ENCODE measurements around the gene GPC6. TPM values are rescaled to one million over a fixed set of nuclear protein-coding genes. Genes with fewer than 3 reads are reported as not detected.

GPC6 gene
- polyA plus RNA-seq (2013), result 22.2 and 22.9 TPM in 2 replicates

GRCh38 chr13:93226623-93227279 is at the start of gene GPC6:
Gene GPC6 (plus strand): TSS chr13:93226807.
- peak within 1 kb of the TSS; percentile 97 for H2AFZ ChIP-seq (ENCODE audit: insufficient read depth, low read length, poor library complexity)
- peak within 1 kb of the TSS; percentile 11 for H4K91ac ChIP-seq (ENCODE audit: low read depth, low read length)
- H2BK12ac ChIP-seq (ENCODE audit: low read length), result peak within 1 kb of the TSS; percentile 94
- peak within 1 kb of the TSS; percentile 93 for H3K9ac ChIP-seq (ENCODE audit: low read length)
- no peak within 1 kb of the TSS for H3K23ac ChIP-seq (ENCODE audit: low read length)
- peak within 1 kb of the TSS; percentile 97 for H2BK120ac ChIP-seq (ENCODE audit: insufficient read depth, low read length, poor library complexity)
- peak within 1 kb of the TSS; percentile 94 for H4K8ac ChIP-seq (ENCODE audit: low read depth, low read length)
- H3K4me1 ChIP-seq (ENCODE audit: control insufficient read depth in 1 of 2, insufficient read depth in 2 of 2, low read length in 2 of 2), result peaks cover 6 to 8% of the 10 kb centered on the region in 2 experiments
- H3K36me3 ChIP-seq (ENCODE audit: control insufficient read depth in 1 of 2, insufficient read depth in 2 of 2, low read length in 2 of 2), result no peaks in the 10 kb centered on the region
- H2AK5ac ChIP-seq (ENCODE audit: low read length), result no peak within 1 kb of the TSS
- peak within 1 kb of the TSS; percentile 6 for H3K14ac ChIP-seq (ENCODE audit: low read length)
- no peaks in the 10 kb centered on the region for H3K9me3 ChIP-seq (ENCODE audit: insufficient read depth, low read depth, low read length)
- H3K79me2 ChIP-seq (ENCODE audit: control insufficient read depth, insufficient read depth, low read length, poor library complexity), result peaks cover 14% of the 10 kb centered on the region
- peak within 1 kb of the TSS; percentile 94 for H3K4me3 ChIP-seq (ENCODE audit: low read depth, low read length)
- WGBS (ENCODE audit: extremely low coverage, insufficient coverage, insufficient read length), result no CpG with 5 or more reads among the region's 31 CpGs
- no peak for DNase-seq
- peak within 1 kb of the TSS; percentile 99 for H2BK5ac ChIP-seq (ENCODE audit: low read depth, low read length, poor library complexity)
- H3K79me1 ChIP-seq (ENCODE audit: low read length), result peaks cover 28% of the 10 kb centered on the region
- H3K27ac ChIP-seq (ENCODE audit: low read depth, low read length), result peak within 1 kb of the TSS; percentile 83
- no peaks in the 10 kb centered on the region for H3K27me3 ChIP-seq (ENCODE audit: insufficient read depth, low read length)
- H3K18ac ChIP-seq (ENCODE audit: low read length), result peak within 1 kb of the TSS; percentile 100
- H3K4ac ChIP-seq (ENCODE audit: low read depth, low read length), result peak within 1 kb of the TSS; percentile 8
- H4K12ac ChIP-seq (ENCODE audit: low read depth, low read length), result peak within 1 kb of the TSS; percentile 25
- H3K4me2 ChIP-seq (ENCODE audit: low read length), result peak within 1 kb of the TSS; percentile 89

GRCh38 chr13:93180356-93180969 is 46.1 kb upstream of the GPC6 start:
- no peaks in the 10 kb centered on the region for H3K36me3 ChIP-seq (ENCODE audit: control insufficient read depth in 1 of 2, insufficient read depth in 2 of 2, low read length in 2 of 2)
- H3K79me1 ChIP-seq (ENCODE audit: low read length), result no peaks in the 10 kb centered on the region
- H3K9me3 ChIP-seq (ENCODE audit: insufficient read depth, low read depth, low read length), result no peaks in the 10 kb centered on the region
- peak in 1 of 2 donors; percentile 2 for DNase-seq
- no peak overlapping the region for H2BK12ac ChIP-seq (ENCODE audit: low read length)
- H2BK5ac ChIP-seq (ENCODE audit: low read depth, low read length, poor library complexity), result no peak overlapping the region
- H2AFZ ChIP-seq (ENCODE audit: insufficient read depth, low read length, poor library complexity), result no peak overlapping the region
- H3K4me3 ChIP-seq (ENCODE audit: low read depth, low read length), result no peak overlapping the region
- H3K79me2 ChIP-seq (ENCODE audit: control insufficient read depth, insufficient read depth, low read length, poor library complexity), result no peaks in the 10 kb centered on the region
- H3K23ac ChIP-seq (ENCODE audit: low read length), result no peak overlapping the region
- H4K12ac ChIP-seq (ENCODE audit: low read depth, low read length), result no peak overlapping the region
- H4K8ac ChIP-seq (ENCODE audit: low read depth, low read length), result no peak overlapping the region
- no peak overlapping the region for H3K4me2 ChIP-seq (ENCODE audit: low read length)
- H3K4me1 ChIP-seq (ENCODE audit: control insufficient read depth in 1 of 2, insufficient read depth in 2 of 2, low read length in 2 of 2), result no peaks in the 10 kb centered on the region
- no peak overlapping the region for H2AK5ac ChIP-seq (ENCODE audit: low read length)
- no CpG with 5 or more reads among the region's 2 CpGs for WGBS (ENCODE audit: extremely low coverage, insufficient coverage, insufficient read length)
- H3K4ac ChIP-seq (ENCODE audit: low read depth, low read length), result no peak overlapping the region
- H3K18ac ChIP-seq (ENCODE audit: low read length), result no peak overlapping the region
- H2BK120ac ChIP-seq (ENCODE audit: insufficient read depth, low read length, poor library complexity), result no peak overlapping the region
- H3K14ac ChIP-seq (ENCODE audit: low read length), result no peak overlapping the region
- no peaks in the 10 kb centered on the region for H3K27me3 ChIP-seq (ENCODE audit: insufficient read depth, low read length)
- H3K9ac ChIP-seq (ENCODE audit: low read length), result no peak overlapping the region
- no peak overlapping the region for H3K27ac ChIP-seq (ENCODE audit: low read depth, low read length)
- H4K91ac ChIP-seq (ENCODE audit: low read depth, low read length), result no peak overlapping the region

GRCh38 chr13:93182406-93182805 is 44.2 kb upstream of the GPC6 start:
- no peak overlapping the region for H4K12ac ChIP-seq (ENCODE audit: low read depth, low read length)
- no peak overlapping the region for H3K14ac ChIP-seq (ENCODE audit: low read length)
- WGBS (ENCODE audit: extremely low coverage, insufficient coverage, insufficient read length), result no CpG with 5 or more reads among the region's 3 CpGs
- H3K27me3 ChIP-seq (ENCODE audit: insufficient read depth, low read length), result no peaks in the 10 kb centered on the region
- no peak overlapping the region for H2AK5ac ChIP-seq (ENCODE audit: low read length)
- H3K4me1 ChIP-seq (ENCODE audit: control insufficient read depth in 1 of 2, insufficient read depth in 2 of 2, low read length in 2 of 2), result no peaks in the 10 kb centered on the region
- H3K9me3 ChIP-seq (ENCODE audit: insufficient read depth, low read depth, low read length), result no peaks in the 10 kb centered on the region
- H3K4ac ChIP-seq (ENCODE audit: low read depth, low read length), result no peak overlapping the region
- no peak overlapping the region for H3K9ac ChIP-seq (ENCODE audit: low read length)
- no peak overlapping the region for H3K18ac ChIP-seq (ENCODE audit: low read length)
- H2AFZ ChIP-seq (ENCODE audit: insufficient read depth, low read length, poor library complexity), result no peak overlapping the region
- H3K79me1 ChIP-seq (ENCODE audit: low read length), result no peaks in the 10 kb centered on the region
- H3K79me2 ChIP-seq (ENCODE audit: control insufficient read depth, insufficient read depth, low read length, poor library complexity), result no peaks in the 10 kb centered on the region
- H3K23ac ChIP-seq (ENCODE audit: low read length), result no peak overlapping the region
- H2BK120ac ChIP-seq (ENCODE audit: insufficient read depth, low read length, poor library complexity), result no peak overlapping the region
- no peak overlapping the region for H3K27ac ChIP-seq (ENCODE audit: low read depth, low read length)
- no peaks in the 10 kb centered on the region for H3K36me3 ChIP-seq (ENCODE audit: control insufficient read depth in 1 of 2, insufficient read depth in 2 of 2, low read length in 2 of 2)
- H4K91ac ChIP-seq (ENCODE audit: low read depth, low read length), result no peak overlapping the region
- H3K4me2 ChIP-seq (ENCODE audit: low read length), result no peak overlapping the region
- no peak overlapping the region for H2BK12ac ChIP-seq (ENCODE audit: low read length)
- DNase-seq, result no peak
- H4K8ac ChIP-seq (ENCODE audit: low read depth, low read length), result no peak overlapping the region
- no peak overlapping the region for H3K4me3 ChIP-seq (ENCODE audit: low read depth, low read length)
- no peak overlapping the region for H2BK5ac ChIP-seq (ENCODE audit: low read depth, low read length, poor library complexity)

- H2AK5ac ChIP-seq (ENCODE audit: low read length), result no peak overlapping the region
Measured at GRCh38 chr13:93183302-93183701, 43.3 kb upstream of the GPC6 start.

More at GRCh38 chr13:93183302-93183701, 43.3 kb upstream of the GPC6 start:
- no peaks in the 10 kb centered on the region for H3K79me1 ChIP-seq (ENCODE audit: low read length)
- H3K4ac ChIP-seq (ENCODE audit: low read depth, low read length), result no peak overlapping the region
- H3K14ac ChIP-seq (ENCODE audit: low read length), result no peak overlapping the region
- no peaks in the 10 kb centered on the region for H3K4me1 ChIP-seq (ENCODE audit: control insufficient read depth in 1 of 2, insufficient read depth in 2 of 2, low read length in 2 of 2)
- no peak overlapping the region for H2BK12ac ChIP-seq (ENCODE audit: low read length)
- H4K8ac ChIP-seq (ENCODE audit: low read depth, low read length), result no peak overlapping the region
- no peak overlapping the region for H3K9ac ChIP-seq (ENCODE audit: low read length)
- DNase-seq, result no peak
- H3K23ac ChIP-seq (ENCODE audit: low read length), result no peak overlapping the region
- H3K4me2 ChIP-seq (ENCODE audit: low read length), result no peak overlapping the region
- WGBS (ENCODE audit: extremely low coverage, insufficient coverage, insufficient read length), result no CpG with 5 or more reads among the region's 1 CpG
- H3K79me2 ChIP-seq (ENCODE audit: control insufficient read depth, insufficient read depth, low read length, poor library complexity), result no peaks in the 10 kb centered on the region
- H3K4me3 ChIP-seq (ENCODE audit: low read depth, low read length), result no peak overlapping the region
- H3K27ac ChIP-seq (ENCODE audit: low read depth, low read length), result no peak overlapping the region
- no peaks in the 10 kb centered on the region for H3K36me3 ChIP-seq (ENCODE audit: control insufficient read depth in 1 of 2, insufficient read depth in 2 of 2, low read length in 2 of 2)
- H3K27me3 ChIP-seq (ENCODE audit: insufficient read depth, low read length), result no peaks in the 10 kb centered on the region
- no peak overlapping the region for H4K91ac ChIP-seq (ENCODE audit: low read depth, low read length)
- H2BK120ac ChIP-seq (ENCODE audit: insufficient read depth, low read length, poor library complexity), result no peak overlapping the region
- no peak overlapping the region for H3K18ac ChIP-seq (ENCODE audit: low read length)
- H2BK5ac ChIP-seq (ENCODE audit: low read depth, low read length, poor library complexity), result no peak overlapping the region
- H4K12ac ChIP-seq (ENCODE audit: low read depth, low read length), result no peak overlapping the region
- H2AFZ ChIP-seq (ENCODE audit: insufficient read depth, low read length, poor library complexity), result no peak overlapping the region
- no peaks in the 10 kb centered on the region for H3K9me3 ChIP-seq (ENCODE audit: insufficient read depth, low read depth, low read length)
